Esophagus squamous epithelium (tissue), 5 donors: ENCODE results near the gene SOX13. TPM values are rescaled to one million over a fixed set of nuclear protein-coding genes. Genes with fewer than 3 reads are reported as not detected.

Experiments used
- DNase-seq: peaks from one replicate; lab custom pipeline; 2025; lab: John Stamatoyannopoulos, UW
- H3K27ac ChIP-seq, 4 donors: fragments of 200-600 bp; sonication (generic); one replicate each; pipeline ENCODE4 v1.5.1; 2016 to 2019; ENCODE audit warnings: mild to moderate bottlenecking in 1 of 4
- H3K27me3 ChIP-seq, 4 donors: fragments of 200-600 bp; sonication (generic); 1 replicate in 3 of 4; 2 replicates in 1 of 4; pipeline versions ENCODE4 v1.5.1 to v1.6.0; 2017 to 2021; ENCODE audit warnings: antibody characterized with exemption in 1 of 4
- H3K36me3 ChIP-seq, 3 donors: fragments of 200-600 bp; sonication (generic); one replicate each; pipeline ENCODE4 v1.5.1; 2016 to 2019
- H3K4me1 ChIP-seq, 3 donors: fragments of 200-600 bp; sonication (generic); one replicate each; pipeline ENCODE4 v1.5.1; 2017 to 2019
- H3K4me3 ChIP-seq, 4 donors: fragments of 200-600 bp; sonication (generic); 1 replicate in 3 of 4; 2 replicates in 1 of 4; pipeline ENCODE4 v1.5.1; 2016 to 2019; ENCODE audit warnings: mild to moderate bottlenecking in 2 of 4, moderate library complexity in 1 of 4
- H3K9me3 ChIP-seq, 3 donors: fragments of 200-600 bp; sonication (generic); one replicate each; pipeline ENCODE4 v1.5.1; 2016 to 2019
- CTCF ChIP-seq, 6 experiments: fragments of 450-650 bp in 4 of 6; fragments of 200-600 bp in 2 of 6; sonication (generic) in 2 of 6; IDR thresholded peaks; one replicate each; pipeline ENCODE4 v1.5.1; 2016 to 2019; ENCODE audit warnings: antibody characterized with exemption in 6 of 6, mild to moderate bottlenecking in 4 of 6, moderate library complexity in 4 of 6
- POLR2A ChIP-seq, 4 donors: fragments of 450-650 bp; IDR thresholded peaks; one replicate each; pipeline ENCODE4 v1.6.1; 2017; ENCODE audit warnings: antibody characterized with exemption in 4 of 4, mild to moderate bottlenecking in 4 of 4, moderate library complexity in 3 of 4
- WGBS, 2 donors: methylation state at CpG; one replicate each; pipeline ENCODE4 v1.1.5; 2018; 5-methylcytosine and 5-hydroxymethylcytosine counted together
- intact Hi-C: fragments of 100-400 bp; cut with DNase I; formaldehyde crosslinking; loops from one replicate; pipeline ENCODE4 v1.15.0; 2022
- total RNA-seq, 4 donors: library from RNA; depleted of rRNA; stranded (reverse); fragments of >200 nt; gene quantifications; one replicate each; pipeline ENCODE4 v1.1.0, GENCODE V29; 2016
- donor health status: DM: yes; HTN: yes; CAD: no.

The SOX13 gene
- total RNA-seq, 4 donors from 2014 or later = 9.0 to 21.2 (median 14.5) TPM

GRCh38 chr1:204075890-204076846 lies 3.3 kb downstream of the SOX13 start:
- TF ChIP-seq POLR2A (IDR thresholded peaks at IDR 0.05) = no peak
- TF ChIP-seq CTCF (IDR thresholded peaks at IDR 0.05) = no peak
- no peaks in the 10 kb centered on the region for H3K36me3 ChIP-seq
- H3K9me3 ChIP-seq = no peaks in the 10 kb centered on the region
- peak overlapping the region in 3 of 4 donors; percentile 91 to 94 (median 92) for H3K27ac ChIP-seq
- H3K4me3 ChIP-seq = peak overlapping the region in 3 of 4 donors; percentile 76 to 90 (median 86)
- peaks cover 49 to 90% (median 55%) of the 10 kb centered on the region in 3 donors for H3K4me1 ChIP-seq
- DNase-seq = no peak
- WGBS, 2 donors = 69 to 83% methylated on average over 4 of the region's 4 CpGs
- intact Hi-C loops = no loop called here
- H3K27me3 ChIP-seq = peaks cover 0 to 26% (median 0%) of the 10 kb centered on the region in 4 donors

- no peak overlapping the region for H3K4me3 ChIP-seq
- peaks cover 0 to 21% (median 0%) of the 10 kb centered on the region in 4 donors for H3K27me3 ChIP-seq
- no peaks in the 10 kb centered on the region for H3K36me3 ChIP-seq
- WGBS, 2 donors = 70 to 100% methylated on average over 1 of the region's 1 CpG
- no peak for DNase-seq
- peak overlapping the region in 1 of 4 donors; percentile 87 for H3K27ac ChIP-seq
- H3K9me3 ChIP-seq = no peaks in the 10 kb centered on the region
- H3K4me1 ChIP-seq = peaks cover 55 to 97% (median 62%) of the 10 kb centered on the region in 3 donors
- TF ChIP-seq POLR2A (IDR thresholded peaks at IDR 0.05) = no peak
- no peak for TF ChIP-seq CTCF (IDR thresholded peaks at IDR 0.05)
- intact Hi-C loops = no loop called here
These were observed 4.0 kb downstream of the SOX13 start for GRCh38 chr1:204076891-204077290.

GRCh38 chr1:204077979-204078696 lies 5.2 kb downstream of the SOX13 start:
- TF ChIP-seq CTCF (IDR thresholded peaks at IDR 0.05) = no peak
- TF ChIP-seq POLR2A (IDR thresholded peaks at IDR 0.05) = no peak
- Histone ChIP-seq H3K4me3 (peak overlapping the region in 2 of 4 donors; percentile 4 to 25), H3K36me3 (no peaks in the 10 kb centered on the region), H3K27ac (peak overlapping the region; percentile 81 to 89 (median 84)), H3K9me3 (no peaks in the 10 kb centered on the region), H3K4me1 (peaks cover 48 to 99% (median 63%) of the 10 kb centered on the region in 3 donors), H3K27me3 (peaks cover 0 to 21% (median 0%) of the 10 kb centered on the region in 4 donors)
- intact Hi-C loops = no loop called here
- 44 to 69% methylated on average over 5 to 13 of the region's 17 CpGs for WGBS, 2 donors
- no peak for DNase-seq

- Histone ChIP-seq H3K27ac (peak overlapping the region; percentile 81 to 89 (median 86)), H3K36me3 (no peaks in the 10 kb centered on the region), H3K4me1 (peaks cover 54 to 100% (median 77%) of the 10 kb centered on the region in 3 donors), H3K9me3 (no peaks in the 10 kb centered on the region), H3K27me3 (peaks cover 0 to 7% (median 0%) of the 10 kb centered on the region in 4 donors), H3K4me3 (peak overlapping the region in 2 of 4 donors; percentile 7 to 37)
- WGBS, 2 donors = 33 to 60% methylated on average over 1 of the region's 3 CpGs
- intact Hi-C loops = no loop called here
- DNase-seq = no peak
- TF ChIP-seq CTCF (IDR thresholded peaks at IDR 0.05) (no peak), POLR2A (IDR thresholded peaks at IDR 0.05) (no peak)
These were observed 6.7 kb downstream of the SOX13 start for GRCh38 chr1:204079608-204079999.
